Osteocyte (in vitro differentiated cells): Measurements from ENCODE around the gene IGFL4. TPM values are rescaled to one million over a fixed set of nuclear protein-coding genes. Genes with fewer than 3 reads are reported as not detected.

ENCODE experiments used
- DNase-seq: peaks from one replicate; pipeline ENCODE4 v3.0.0; 2021; ENCODE audit warnings: mixed read lengths; ENCODE audit not compliant: unreplicated experiment; ENCODE audit errors: extremely low spot score
- H3K27ac Mint-ChIP-seq: one replicate; pipeline ENCODE4 v1.8.0; 2021; ENCODE audit warnings: mild to moderate bottlenecking, mixed read lengths; ENCODE audit not compliant: unreplicated experiment
- H3K27me3 Mint-ChIP-seq: one replicate; pipeline ENCODE4 v1.8.0; 2021; ENCODE audit warnings: mixed read lengths; ENCODE audit not compliant: unreplicated experiment
- H3K36me3 Mint-ChIP-seq: one replicate; pipeline ENCODE4 v1.8.0; 2021; ENCODE audit warnings: mixed read lengths; ENCODE audit not compliant: unreplicated experiment
- H3K4me1 Mint-ChIP-seq: one replicate; pipeline ENCODE4 v1.8.0; 2021; ENCODE audit warnings: mixed read lengths; ENCODE audit not compliant: unreplicated experiment
- H3K4me3 Mint-ChIP-seq: one replicate; pipeline ENCODE4 v1.8.0; 2021; ENCODE audit warnings: mild to moderate bottlenecking, moderate library complexity, mixed read lengths; ENCODE audit not compliant: unreplicated experiment
- H3K9me3 Mint-ChIP-seq: one replicate; pipeline ENCODE4 v1.8.0; 2021; ENCODE audit warnings: mixed read lengths; ENCODE audit not compliant: unreplicated experiment
- total RNA-seq: library from RNA; stranded (reverse); gene quantifications from 2 replicates; pipeline ENCODE4 v1.2.1, GENCODE V29; 2021
- TF ChIP-seq, protein P1 (sequence below): fragments of 200-600 bp; sonication (generic); IDR thresholded peaks from 2 replicates; pipeline ENCODE4 v1.5.0; 2021; ENCODE audit warnings: antibody characterized with exemption, mild to moderate bottlenecking, moderate library complexity

The IGFL4 gene
- total RNA-seq, 1 donor from 2014 or later: not detected

DNA sequence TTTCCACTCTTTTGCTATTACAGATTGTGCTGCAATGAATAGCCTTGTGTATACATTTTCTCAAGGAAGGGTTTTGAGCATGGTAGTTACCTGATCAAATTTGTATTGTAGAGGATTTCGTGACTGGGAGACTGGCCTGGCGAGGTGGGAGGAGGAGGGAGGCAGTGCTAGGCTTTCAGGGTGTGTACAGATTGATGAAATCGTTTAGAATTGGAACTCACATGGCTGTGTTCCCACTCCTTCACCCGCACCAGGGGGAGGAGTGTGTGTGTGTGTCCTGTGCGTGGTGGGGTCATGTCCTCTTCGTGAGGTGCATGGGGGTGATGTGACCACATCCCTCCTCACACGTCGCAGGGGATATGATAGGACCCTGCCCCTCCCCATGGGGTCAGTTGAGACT is 26.3 kb downstream of the IGFL4 start:
- peaks cover 12% of the 10 kb centered on the region for H3K27me3 Mint-ChIP-seq
- H3K4me1 Mint-ChIP-seq: peaks cover 17% of the 10 kb centered on the region
- no peak overlapping the region for H3K27ac Mint-ChIP-seq
- H3K9me3 Mint-ChIP-seq: no peaks in the 10 kb centered on the region
- DNase-seq: no peak
- H3K36me3 Mint-ChIP-seq: peaks cover 3% of the 10 kb centered on the region
- TF ChIP-seq, protein P1, sequence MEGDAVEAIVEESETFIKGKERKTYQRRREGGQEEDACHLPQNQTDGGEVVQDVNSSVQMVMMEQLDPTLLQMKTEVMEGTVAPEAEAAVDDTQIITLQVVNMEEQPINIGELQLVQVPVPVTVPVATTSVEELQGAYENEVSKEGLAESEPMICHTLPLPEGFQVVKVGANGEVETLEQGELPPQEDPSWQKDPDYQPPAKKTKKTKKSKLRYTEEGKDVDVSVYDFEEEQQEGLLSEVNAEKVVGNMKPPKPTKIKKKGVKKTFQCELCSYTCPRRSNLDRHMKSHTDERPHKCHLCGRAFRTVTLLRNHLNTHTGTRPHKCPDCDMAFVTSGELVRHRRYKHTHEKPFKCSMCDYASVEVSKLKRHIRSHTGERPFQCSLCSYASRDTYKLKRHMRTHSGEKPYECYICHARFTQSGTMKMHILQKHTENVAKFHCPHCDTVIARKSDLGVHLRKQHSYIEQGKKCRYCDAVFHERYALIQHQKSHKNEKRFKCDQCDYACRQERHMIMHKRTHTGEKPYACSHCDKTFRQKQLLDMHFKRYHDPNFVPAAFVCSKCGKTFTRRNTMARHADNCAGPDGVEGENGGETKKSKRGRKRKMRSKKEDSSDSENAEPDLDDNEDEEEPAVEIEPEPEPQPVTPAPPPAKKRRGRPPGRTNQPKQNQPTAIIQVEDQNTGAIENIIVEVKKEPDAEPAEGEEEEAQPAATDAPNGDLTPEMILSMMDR: no peak
- peak overlapping the region; percentile 63 for H3K4me3 Mint-ChIP-seq

DNA sequence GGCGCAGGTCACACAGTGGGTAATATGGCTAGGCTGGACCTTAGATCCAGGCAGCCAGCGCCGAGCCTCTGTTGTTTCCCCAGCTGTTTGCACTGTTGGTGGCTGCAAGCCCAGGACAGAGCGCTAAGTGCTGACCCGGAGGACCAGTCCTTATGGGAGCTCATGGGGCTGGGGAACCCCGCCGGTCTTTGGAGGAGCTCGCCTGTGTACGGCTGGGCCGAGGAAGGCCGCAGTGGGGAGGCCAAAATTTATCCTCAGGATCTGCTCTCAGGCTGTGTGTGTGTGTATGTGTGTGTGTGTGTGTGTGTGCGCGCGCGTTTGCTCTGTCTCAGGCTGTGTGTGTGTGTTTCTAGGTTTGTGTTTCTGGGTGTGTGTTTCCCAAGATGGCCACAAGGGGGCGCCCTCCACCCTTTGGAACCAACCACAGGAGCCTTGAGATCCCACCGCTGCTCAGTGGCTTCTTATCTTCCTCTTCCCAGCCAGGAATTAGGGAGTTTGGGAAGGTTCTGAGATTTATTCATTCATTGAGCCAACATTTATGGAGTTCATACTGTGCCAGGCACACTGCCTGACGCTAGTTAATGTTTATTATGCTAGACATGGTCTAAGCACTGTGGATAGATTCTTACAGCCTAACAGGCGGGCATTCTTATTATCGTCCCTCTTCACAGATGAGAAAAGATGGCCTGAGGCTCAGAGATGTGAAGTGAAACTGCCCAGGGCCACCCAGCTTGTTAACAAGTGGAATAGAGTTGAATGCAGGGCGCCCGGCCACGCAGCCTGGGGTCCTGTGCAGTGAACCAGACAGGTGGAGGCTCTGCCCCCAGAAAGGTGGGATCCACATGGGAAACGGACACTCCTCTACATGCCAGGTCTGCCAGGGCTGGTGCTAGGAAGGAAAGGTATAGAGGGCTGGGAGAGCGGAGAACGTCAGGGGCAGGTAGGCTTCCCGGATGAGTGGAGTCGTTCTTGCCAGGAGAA is 31.0 kb downstream of the IGFL4 start:
- no peak for DNase-seq
- no peak overlapping the region for H3K27ac Mint-ChIP-seq
- H3K36me3 Mint-ChIP-seq: peaks cover 11% of the 10 kb centered on the region
- H3K4me3 Mint-ChIP-seq: no peak overlapping the region
- H3K4me1 Mint-ChIP-seq: peaks cover 6% of the 10 kb centered on the region
- no peaks in the 10 kb centered on the region for H3K9me3 Mint-ChIP-seq
- H3K27me3 Mint-ChIP-seq: peaks cover 6% of the 10 kb centered on the region
- TF ChIP-seq, protein P1: peak; percentile 83

DNA sequence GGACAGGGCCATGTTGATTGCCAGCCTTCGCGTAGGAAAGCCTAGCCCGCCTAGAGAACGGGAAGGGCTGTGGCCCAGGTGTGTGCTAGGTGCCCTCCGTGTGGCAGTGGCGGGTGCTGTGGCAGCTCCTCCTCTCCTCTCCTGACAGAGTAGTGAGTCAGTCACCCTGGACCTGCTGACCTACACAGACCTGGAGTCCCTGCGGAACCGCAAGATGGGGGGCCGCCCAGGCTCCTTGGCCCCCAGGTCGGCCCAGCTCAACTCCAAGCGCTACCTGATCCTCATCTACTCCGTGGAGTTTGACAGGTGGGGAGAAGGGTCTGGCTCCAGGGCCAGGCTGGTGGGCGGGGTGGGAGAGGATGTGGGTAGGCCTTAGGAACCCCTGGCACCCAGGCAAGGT is 34.4 kb downstream of the IGFL4 start:
- Mint-ChIP-seq H3K4me3 (no peak overlapping the region), H3K9me3 (no peaks in the 10 kb centered on the region), H3K36me3 (peaks cover 13% of the 10 kb centered on the region), H3K27ac (no peak overlapping the region), H3K4me1 (no peaks in the 10 kb centered on the region), H3K27me3 (no peaks in the 10 kb centered on the region)
- TF ChIP-seq, protein P1: no peak
- DNase-seq: no peak

DNA sequence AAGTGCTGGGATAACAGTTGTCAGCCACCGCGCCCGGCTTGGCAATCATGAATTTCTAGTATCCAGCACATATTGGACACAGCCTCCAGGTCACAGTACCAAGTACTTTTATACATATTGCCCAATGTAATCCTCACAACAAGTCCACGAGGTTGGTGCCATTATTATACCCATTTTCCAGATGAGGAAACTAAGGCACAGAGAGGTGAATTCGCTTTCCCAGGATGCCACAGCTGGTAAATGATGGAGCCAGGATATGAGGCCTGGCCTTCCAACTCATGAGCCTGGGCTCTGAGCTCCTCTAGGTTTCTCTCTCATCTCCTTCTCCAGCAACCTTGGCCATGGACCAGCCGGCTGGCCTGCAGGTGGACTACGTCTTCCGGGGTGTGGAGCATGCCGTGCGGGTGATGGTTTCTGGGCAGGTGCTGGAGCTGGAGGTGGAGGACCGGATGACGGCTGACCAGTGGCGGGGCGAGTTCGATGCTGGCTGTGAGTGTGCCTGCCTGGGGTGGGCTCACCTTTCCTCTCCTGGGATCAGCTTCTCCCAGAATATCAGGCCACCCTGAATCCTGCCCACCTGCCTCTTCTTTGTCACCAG is 38.0 kb downstream of the IGFL4 start:
- TF ChIP-seq, protein P1: no peak
- no peak for DNase-seq
- H3K27ac Mint-ChIP-seq: no peak overlapping the region
- H3K4me3 Mint-ChIP-seq: no peak overlapping the region
- H3K27me3 Mint-ChIP-seq: peaks cover 9% of the 10 kb centered on the region
- no peaks in the 10 kb centered on the region for H3K9me3 Mint-ChIP-seq
- H3K36me3 Mint-ChIP-seq: peaks cover 10% of the 10 kb centered on the region
- peaks cover 18% of the 10 kb centered on the region for H3K4me1 Mint-ChIP-seq
